H1 (cell line): ENCODE data around the gene ACACB. TPM values are rescaled to one million over a fixed set of nuclear protein-coding genes. Genes with fewer than 3 reads are reported as not detected.

Experiments
- CTCF ChIA-PET: fragments of 300-600 bp; sonication (Branson Sonifier 250); formaldehyde crosslinking; loops from one replicate; lab custom pipeline; 2021; ENCODE audit not compliant: partially characterized antibody; lab: Charles Lee
- POLR2A ChIA-PET: fragments of 300-600 bp; sonication (Branson Sonifier 250); formaldehyde crosslinking; loops from one replicate; lab custom pipeline; 2021; ENCODE audit warnings: inconsistent platforms; ENCODE audit not compliant: partially characterized antibody; lab: Charles Lee
- DNase-seq, 2 experiments: peaks; one replicate each; pipeline versions ENCODE4 v3.0.0 to v3.0.0-alpha.2; 2010 to 2022; ENCODE audit warnings: low spot score in 2 of 2, low read depth in 1 of 2, mixed read lengths in 1 of 2
- FAIRE-seq: peaks from 2 replicates; lab custom pipeline; 2011; peaks lifted over from hg19 to GRCh38; lab: Jason Lieb, UNC
- H2AFZ ChIP-seq: 2 replicates; pipeline ENCODE4 v1.8.1; 2012; ENCODE audit warnings: low read length, inconsistent platforms
- H2AK5ac ChIP-seq: 2 replicates; pipeline ENCODE4 v1.6.1; 2013; ENCODE audit warnings: low read depth, low read length
- H2BK120ac ChIP-seq: replicated peaks from 2 replicates; pipeline ENCODE3; 2013; ENCODE audit warnings: low read depth, low read length, inconsistent platforms
- H2BK12ac ChIP-seq: 2 replicates; pipeline ENCODE4 v1.6.1; 2013; ENCODE audit warnings: low read depth, low read length
- H2BK15ac ChIP-seq: 2 replicates; pipeline ENCODE4 v1.6.1; 2013; ENCODE audit warnings: low read length
- H2BK20ac ChIP-seq: 2 replicates; pipeline ENCODE4 v1.6.1; 2013; ENCODE audit warnings: low read length
- H2BK5ac ChIP-seq: 2 replicates; pipeline ENCODE4 v1.6.1; 2013; ENCODE audit warnings: low read depth, low read length
- H3K14ac ChIP-seq: 2 replicates; pipeline ENCODE4 v1.6.1; 2013; ENCODE audit warnings: inconsistent platforms; ENCODE audit not compliant: insufficient read length
- H3K18ac ChIP-seq: 2 replicates; pipeline ENCODE4 v1.6.1; 2013; ENCODE audit warnings: low read length; ENCODE audit errors: extremely low read depth
- H3K23ac ChIP-seq: 2 replicates; pipeline ENCODE4 v1.6.1; 2013; ENCODE audit warnings: inconsistent platforms; ENCODE audit not compliant: insufficient read length
- H3K23me2 ChIP-seq: 2 replicates; pipeline ENCODE4 v1.6.1; 2013; ENCODE audit warnings: low read depth, low read length
- H3K27ac ChIP-seq: 2 replicates; pipeline ENCODE4 v1.6.1; 2011; ENCODE audit warnings: low read depth, low read length, inconsistent platforms
- H3K27me3 ChIP-seq, 4 experiments: replicated peaks in 1 of 4; 1 replicate in 1 of 4; 2 replicates in 3 of 4; pipeline versions ENCODE4 v1.6.1 to v1.8.1; 2011 to 2013; ENCODE audit warnings: low read length in 3 of 4, mild to moderate bottlenecking in 3 of 4, inconsistent platforms in 2 of 4, mixed read lengths in 2 of 4, moderate library complexity in 1 of 4; ENCODE audit not compliant: control insufficient read depth in 3 of 4, insufficient read depth in 3 of 4; ENCODE audit errors: extremely low read depth in 1 of 4
- H3K36me3 ChIP-seq, 4 experiments: 2 replicates each; pipeline versions ENCODE4 v1.6.1 to v1.8.1; 2011 to 2013; ENCODE audit warnings: mild to moderate bottlenecking in 4 of 4, low read length in 3 of 4, moderate library complexity in 2 of 4, control low read depth in 1 of 4, inconsistent platforms in 1 of 4; ENCODE audit not compliant: insufficient read depth in 4 of 4, control insufficient read depth in 2 of 4
- H3K4ac ChIP-seq: replicated peaks from 2 replicates; pipeline ENCODE3; 2013; ENCODE audit warnings: low read length, low read depth, mixed read lengths, inconsistent platforms; ENCODE audit not compliant: insufficient read length
- H3K4me1 ChIP-seq, 4 experiments: replicated peaks in 1 of 4; 1 replicate in 1 of 4; 2 replicates in 3 of 4; pipeline versions ENCODE4 v1.6.1 to v1.8.1; 2011 to 2013; ENCODE audit warnings: low read length in 3 of 4, inconsistent platforms in 2 of 4, mixed read lengths in 1 of 4; ENCODE audit not compliant: insufficient read depth in 4 of 4, control insufficient read depth in 3 of 4
- H3K4me2 ChIP-seq, 2 experiments: 2 replicates each; pipeline versions ENCODE4 v1.6.1 to v1.8.1; 2011 to 2013; ENCODE audit warnings: low read depth in 2 of 2, low read length in 2 of 2, control low read depth in 1 of 2, inconsistent platforms in 1 of 2, mild to moderate bottlenecking in 1 of 2; ENCODE audit not compliant: insufficient read depth in 1 of 2
- H3K4me3 ChIP-seq, 4 experiments: fragments of 200-600, 300-600 bp in 1 of 4; sonication (generic), shearing (Covaris generic), sonication (Bioruptor Twin) in 1 of 4; 2 replicates each; pipeline versions ENCODE4 v1.5.1 to v1.8.1; 2011 to 2016; ENCODE audit warnings: low read length in 4 of 4, low read depth in 3 of 4, control low read depth in 2 of 4, inconsistent platforms in 2 of 4, mild to moderate bottlenecking in 2 of 4, mixed read lengths in 1 of 4, moderate library complexity in 1 of 4; ENCODE audit not compliant: insufficient read depth in 2 of 4; ENCODE audit errors: extremely low read depth in 1 of 4
- H3K56ac ChIP-seq: replicated peaks from 2 replicates; pipeline ENCODE3; 2013; ENCODE audit warnings: low read depth, mild to moderate bottlenecking, mixed read lengths, low read length, inconsistent platforms; ENCODE audit not compliant: insufficient read length
- H3K79me1 ChIP-seq: 2 replicates; pipeline ENCODE4 v1.6.1; 2013; ENCODE audit warnings: low read depth, low read length, control low read depth
- H3K79me2 ChIP-seq, 2 experiments: 2 replicates each; pipeline versions ENCODE4 v1.6.1 to v1.8.1; 2012 to 2013; ENCODE audit warnings: low read length in 2 of 2, mild to moderate bottlenecking in 2 of 2, inconsistent platforms in 1 of 2; ENCODE audit not compliant: insufficient read depth in 2 of 2, control insufficient read depth in 1 of 2
- H3K9ac ChIP-seq, 4 experiments: replicated peaks in 1 of 4; 1 replicate in 1 of 4; 2 replicates in 3 of 4; pipeline versions ENCODE4 v1.6.1 to v1.8.1; 2011 to 2013; ENCODE audit warnings: low read depth in 3 of 4, low read length in 3 of 4, control low read depth in 2 of 4, mild to moderate bottlenecking in 2 of 4, moderate library complexity in 2 of 4, inconsistent platforms in 1 of 4; ENCODE audit errors: extremely low read depth in 1 of 4
- H3K9me3 ChIP-seq, 2 experiments: 2 replicates each; pipeline versions ENCODE4 v1.6.1 to v1.8.1; 2012 to 2013; ENCODE audit warnings: mild to moderate bottlenecking in 2 of 2, moderate library complexity in 2 of 2, control low read depth in 1 of 2, inconsistent platforms in 1 of 2, low read depth in 1 of 2, low read length in 1 of 2, mixed read lengths in 1 of 2; ENCODE audit not compliant: insufficient read depth in 2 of 2
- H4K20me1 ChIP-seq, 2 experiments: replicated peaks in 1 of 2; 2 replicates each; pipeline versions ENCODE3 to v1.8.1; 2011 to 2013; ENCODE audit warnings: inconsistent platforms in 2 of 2, low read length in 2 of 2, mild to moderate bottlenecking in 1 of 2; ENCODE audit not compliant: insufficient read depth in 2 of 2, control insufficient read depth in 1 of 2
- H4K5ac ChIP-seq: 2 replicates; pipeline ENCODE4 v1.6.1; 2013; ENCODE audit warnings: low read length, low read depth, mixed read lengths, inconsistent platforms; ENCODE audit not compliant: insufficient read length
- H4K8ac ChIP-seq: 2 replicates; pipeline ENCODE4 v1.8.0; 2013; ENCODE audit warnings: mild to moderate bottlenecking, moderate library complexity, low read length, inconsistent platforms; ENCODE audit not compliant: insufficient read depth; ENCODE audit errors: extremely low read depth
- H4K91ac ChIP-seq: replicated peaks from 2 replicates; pipeline ENCODE3; 2013; ENCODE audit warnings: low read length, mixed read lengths, inconsistent platforms; ENCODE audit not compliant: insufficient read length
- CREB1 ChIP-seq: IDR thresholded peaks from 2 replicates; pipeline ENCODE4 v1.6.1; 2012; ENCODE audit warnings: inconsistent platforms
- CTBP2 ChIP-seq: IDR thresholded peaks from 2 replicates; pipeline ENCODE4 v1.7.0; 2011; ENCODE audit warnings: borderline replicate concordance, mild to moderate bottlenecking, moderate library complexity, mixed read lengths, low read length; ENCODE audit not compliant: insufficient read depth, insufficient read length
- GABPA ChIP-seq: IDR thresholded peaks from 2 replicates; pipeline ENCODE4 v1.6.1; 2011; ENCODE audit warnings: mild to moderate bottlenecking, low read length, moderate library complexity, borderline replicate concordance; ENCODE audit not compliant: insufficient read depth
- KDM4A ChIP-seq: IDR thresholded peaks from one replicate; pipeline ENCODE4 v1.7.1; 2012; ENCODE audit warnings: low read depth, mild to moderate bottlenecking, moderate library complexity, low read length, inconsistent platforms; ENCODE audit not compliant: severe bottlenecking
- SP1 ChIP-seq: IDR thresholded peaks from 2 replicates; pipeline ENCODE4 v1.6.1; 2011; ENCODE audit warnings: low read depth, low read length
- TBP ChIP-seq: IDR thresholded peaks from 2 replicates; pipeline ENCODE4 v1.6.1; 2011; ENCODE audit warnings: low read depth, low read length, improper control_type of control experiment
- WGBS, 2 experiments: shearing (Covaris generic) in 1 of 2; methylation state at CpG; one replicate each; pipeline versions ENCODE4 v1.1.6 to v1.1.7; 2013 to 2015; ENCODE audit warnings: low lambda C conversion rate in 2 of 2, mixed read lengths in 2 of 2, inconsistent platforms in 1 of 2, low coverage in 1 of 2, missing lambda C conversion rate in 1 of 2; ENCODE audit not compliant: insufficient replicate concordance in 2 of 2, insufficient coverage in 1 of 2, insufficient read length in 1 of 2; ENCODE audit errors: extremely low coverage in 1 of 2, missing lambda C conversion rate in 1 of 2; 5-methylcytosine and 5-hydroxymethylcytosine counted together
- polyA plus RNA-seq, 7 experiments: library from polyadenylated mRNA; depleted of rRNA in 3 of 7; stranded (reverse) in 5 of 7; unstranded in 2 of 7; fragments of >200 nt in 5 of 7; fragments of 200-250 nt in 2 of 7; gene quantifications; 1 replicate in 5 of 7; 2 replicates in 1 of 7; 4 replicates in 1 of 7; pipeline versions ENCODE4 v1.2.1 to v1.2.3, GENCODE V29; 2011 to 2013; ENCODE audit warnings: missing spikeins in 2 of 7, mixed read lengths in 2 of 7
- total RNA-seq: library from RNA; stranded (reverse); fragmentation: NEBNext Ultra II Directional; extraction: Animal tissue kit (Norgen Biotek cat#: 25700); gene quantifications from 2 replicates; pipeline ENCODE4 v1.2.1, GENCODE V29; 2021

Gene ACACB
- total and polyA plus RNA-seq, 2 of the 8 experiments (the other 6 are each of a cell fraction or from before 2014, with no cell fraction given) = 5.8 to 15.3 TPM

GRCh38 chr12:109236257-109236656 is 119.9 kb downstream of the ACACB start:
- H3K27ac ChIP-seq = no peak overlapping the region
- H3K27me3 ChIP-seq = no peaks in the 10 kb centered on the region
- H3K4ac ChIP-seq = no peak overlapping the region
- no peak overlapping the region; a peak in 1 of 7 replicates for H3K9ac ChIP-seq
- no peak overlapping the region for H2BK5ac ChIP-seq
- H4K91ac ChIP-seq = no peak overlapping the region
- no peak overlapping the region for H2BK15ac ChIP-seq
- no peak overlapping the region for H3K4me3 ChIP-seq
- WGBS, 2 experiments = 96% methylated on average over 6 of the region's 6 CpGs; no CpG with 5 or more reads in 1 of the 2 experiments
- H2AFZ ChIP-seq = no peak overlapping the region
- H3K4me1 ChIP-seq = no peaks in the 10 kb centered on the region
- no peak overlapping the region for H3K56ac ChIP-seq
- no peak overlapping the region for H2BK20ac ChIP-seq
- H3K23ac ChIP-seq = no peak overlapping the region
- FAIRE-seq = no peak
- TF ChIP-seq TBP (no peak), GABPA (no peak), KDM4A (no peak), SP1 (no peak), CREB1 (no peak), CTBP2 (no peak)
- ChIA-PET POLR2A (no interaction called here), CTCF (interaction anchor here (0.9 to 1.8 kb wide), 2 partner anchors 124 to 468 kb away, joined by 3 to 4 read pairs; no protein-coding TSS in a partner anchor)
- no peak overlapping the region for H3K4me2 ChIP-seq
- no peaks in the 10 kb centered on the region for H3K23me2 ChIP-seq
- no peak overlapping the region for H2BK12ac ChIP-seq
- DNase-seq = no peak
- H3K14ac ChIP-seq = no peak overlapping the region
- H2BK120ac ChIP-seq = no peak overlapping the region
- no peaks in the 10 kb centered on the region for H3K79me1 ChIP-seq
- no peak overlapping the region for H4K8ac ChIP-seq
- H3K9me3 ChIP-seq = no peaks in the 10 kb centered on the region
- H4K20me1 ChIP-seq = no peaks in the 10 kb centered on the region
- no peaks in the 10 kb centered on the region for H3K79me2 ChIP-seq
- H3K36me3 ChIP-seq = peaks cover 0 to 6% (median under 1%) of the 10 kb centered on the region in 4 experiments; a peak in 2 of 8 replicates
- H2AK5ac ChIP-seq = no peak overlapping the region
- no peak overlapping the region for H3K18ac ChIP-seq
- H4K5ac ChIP-seq = no peak overlapping the region
